HepG2 (cell line): ENCODE measurements around the gene PCYT2. TPM values are rescaled to one million over a fixed set of nuclear protein-coding genes. Genes with fewer than 3 reads are reported as not detected.

Experiments used
- ADNP ChIP-seq: sonication (generic); formaldehyde crosslinking; IDR thresholded peaks from 2 replicates; pipeline ENCODE4 v1.4.0; 2020; ENCODE audit warnings: missing genetic modification reagents
- BCL3 ChIP-seq: sonication (generic); formaldehyde crosslinking; IDR thresholded peaks from 2 replicates; pipeline ENCODE4 v1.5.1; 2020; ENCODE audit warnings: mild to moderate bottlenecking, missing genetic modification reagents, moderate library complexity
- CAMTA2 ChIP-seq: sonication (generic); formaldehyde crosslinking; IDR thresholded peaks from 2 replicates; pipeline ENCODE4 v1.4.0; 2020; ENCODE audit warnings: mild to moderate bottlenecking, missing genetic modification reagents, borderline replicate concordance
- CBFB ChIP-seq: sonication (generic); formaldehyde crosslinking; IDR thresholded peaks from 2 replicates; pipeline ENCODE4 v1.4.0; 2020; ENCODE audit warnings: missing genetic modification reagents
- EZH2 ChIP-seq: conservative IDR thresholded peaks from 2 replicates; pipeline ENCODE4 v1.6.1; 2012; ENCODE audit warnings: mild to moderate bottlenecking, low read depth, low read length, moderate library complexity
- HNRNPL ChIP-seq: fragments of 200-400 bp; formaldehyde crosslinking; IDR thresholded peaks from 2 replicates; pipeline ENCODE4 v1.6.1; 2017; ENCODE audit warnings: mild to moderate bottlenecking, low read depth, low read length
- MIER2 ChIP-seq: IDR thresholded peaks from 2 replicates; pipeline ENCODE4 v1.6.1; 2016; ENCODE audit warnings: missing biosample characterization, missing genetic modification reagents
- MIER3 ChIP-seq: IDR thresholded peaks from 2 replicates; pipeline ENCODE4 v1.6.1; 2016; ENCODE audit warnings: missing compliant biosample characterization, borderline replicate concordance
- NFE2L2 ChIP-seq: fragments of 150-350 bp; IDR thresholded peaks from 2 replicates; pipeline ENCODE4 v1.6.1; 2014; ENCODE audit warnings: low read length
- NFYC ChIP-seq: IDR thresholded peaks from 2 replicates; pipeline ENCODE4 v1.6.1; 2016; ENCODE audit warnings: missing genetic modification reagents, missing compliant biosample characterization
- PCBP1 ChIP-seq: fragments of 200-400 bp; formaldehyde crosslinking; IDR thresholded peaks from 2 replicates; pipeline ENCODE4 v1.6.1; 2017; ENCODE audit warnings: mild to moderate bottlenecking, low read depth, low read length, borderline replicate concordance
- RBFOX2 ChIP-seq: fragments of 200-400 bp; formaldehyde crosslinking; IDR thresholded peaks from 2 replicates; pipeline ENCODE4 v1.6.1; 2017; ENCODE audit warnings: low read depth, mild to moderate bottlenecking, low read length
- SATB2 ChIP-seq: sonication (generic); formaldehyde crosslinking; IDR thresholded peaks from 2 replicates; pipeline ENCODE4 v1.5.0; 2020; ENCODE audit warnings: missing genetic modification reagents
- SMYD3 ChIP-seq: sonication (generic); formaldehyde crosslinking; IDR thresholded peaks from 2 replicates; pipeline ENCODE4 v1.8.1; 2023; ENCODE audit warnings: mild to moderate bottlenecking, missing genetic modification reagents
- SRSF4 ChIP-seq: fragments of 200-400 bp; formaldehyde crosslinking; IDR thresholded peaks from one replicate; pipeline ENCODE4 v1.6.1; 2018; ENCODE audit warnings: mild to moderate bottlenecking, low read depth, low read length, moderate library complexity; ENCODE audit not compliant: poor library complexity, severe bottlenecking
- TAF15 ChIP-seq: fragments of 200-400 bp; formaldehyde crosslinking; IDR thresholded peaks from one replicate; pipeline ENCODE4 v1.6.1; 2018; ENCODE audit warnings: mild to moderate bottlenecking, low read depth, low read length; ENCODE audit not compliant: poor library complexity, severe bottlenecking
- ZBTB3 ChIP-seq: sonication (generic); formaldehyde crosslinking; IDR thresholded peaks from 2 replicates; pipeline ENCODE4 v1.4.0; 2020; ENCODE audit warnings: low read depth, mild to moderate bottlenecking, moderate library complexity, missing genetic modification reagents, borderline replicate concordance
- ZC3H13 ChIP-seq: sonication (generic); formaldehyde crosslinking; IDR thresholded peaks from 2 replicates; pipeline ENCODE4 v1.8.1; 2023; ENCODE audit warnings: mild to moderate bottlenecking, missing genetic modification reagents, moderate library complexity
- ZKSCAN1 ChIP-seq: fragments of 150-350 bp; IDR thresholded peaks from 2 replicates; pipeline ENCODE4 v1.6.1; 2014; ENCODE audit warnings: low read length
- ZNF17 ChIP-seq: sonication (generic); formaldehyde crosslinking; IDR thresholded peaks from 2 replicates; pipeline ENCODE4 v1.5.0; 2020; ENCODE audit warnings: mild to moderate bottlenecking, missing genetic modification reagents
- ZNF24 ChIP-seq: fragments of 450-650 bp; IDR thresholded peaks from 2 replicates; pipeline ENCODE4 v1.6.1; 2017; ENCODE audit warnings: antibody characterized with exemption, mild to moderate bottlenecking
- ZNF296 ChIP-seq: sonication (generic); formaldehyde crosslinking; conservative IDR thresholded peaks from 2 replicates; pipeline ENCODE4 v1.5.0; 2020; ENCODE audit warnings: mild to moderate bottlenecking, missing genetic modification reagents
- ZNF329 ChIP-seq: sonication (generic); formaldehyde crosslinking; IDR thresholded peaks from 2 replicates; pipeline ENCODE4 v1.9.0; 2021; ENCODE audit warnings: low read depth, mild to moderate bottlenecking, missing genetic modification reagents
- ZNF343 ChIP-seq: sonication (generic); formaldehyde crosslinking; IDR thresholded peaks from 2 replicates; pipeline ENCODE4 v1.4.0; 2020; ENCODE audit warnings: mild to moderate bottlenecking, missing genetic modification reagents
- ZNF350 ChIP-seq: sonication (generic); formaldehyde crosslinking; IDR thresholded peaks from 2 replicates; pipeline ENCODE4 v1.4.0; 2020; ENCODE audit warnings: mild to moderate bottlenecking, low read depth, missing genetic modification reagents, borderline replicate concordance
- ZNF510 ChIP-seq: sonication (generic); formaldehyde crosslinking; IDR thresholded peaks from 2 replicates; pipeline ENCODE4 v1.4.0; 2020; ENCODE audit warnings: low read depth, mild to moderate bottlenecking, missing genetic modification reagents
- ZNF709 ChIP-seq: sonication (generic); formaldehyde crosslinking; IDR thresholded peaks from 2 replicates; pipeline ENCODE4 v1.5.0; 2020; ENCODE audit warnings: mild to moderate bottlenecking, missing genetic modification reagents
- ZNF878 ChIP-seq: sonication (generic); formaldehyde crosslinking; IDR thresholded peaks from 2 replicates; pipeline ENCODE4 v1.8.1; 2023; ENCODE audit warnings: mild to moderate bottlenecking, missing genetic modification reagents, moderate library complexity
- ZSCAN30 ChIP-seq: sonication (generic); formaldehyde crosslinking; IDR thresholded peaks from 2 replicates; pipeline ENCODE4 v1.5.0; 2020; ENCODE audit warnings: mild to moderate bottlenecking, missing genetic modification reagents
- polyA plus RNA-seq, 8 experiments: library from polyadenylated mRNA; depleted of rRNA in 3 of 8; stranded (reverse) in 7 of 8; unstranded in 1 of 8; fragments of >200 nt; fragmentation: Illumina TruSeq in 4 of 8; extraction: Trizol in 4 of 8; gene quantifications; 2 replicates each; pipeline versions ENCODE4 v1.2.1 to v1.2.3, GENCODE V29; 2011 to 2016; ENCODE audit warnings: low read depth in 4 of 8, missing spikeins in 1 of 8, mixed read lengths in 1 of 8; ENCODE audit not compliant: insufficient read depth in 1 of 8
- total RNA-seq, 5 experiments: library from RNA; depleted of rRNA; stranded (reverse); fragments of >200 nt; fragmentation: Illumina TruSeq; extraction: Trizol; gene quantifications; 2 replicates each; pipeline ENCODE4 v1.2.3, GENCODE V29; 2016; ENCODE audit warnings: low read depth in 1 of 5
- TF ChIP-seq, protein P1 (sequence below): sonication (generic); formaldehyde crosslinking; IDR thresholded peaks from 2 replicates; pipeline ENCODE4 v1.8.0; 2022; ENCODE audit warnings: mild to moderate bottlenecking, missing genetic modification reagents

The PCYT2 gene
- total and polyA plus RNA-seq, 2 of the 13 experiments (the other 11 are each of a cell fraction or from before 2014, with no cell fraction given), result 147 to 297 TPM

DNA sequence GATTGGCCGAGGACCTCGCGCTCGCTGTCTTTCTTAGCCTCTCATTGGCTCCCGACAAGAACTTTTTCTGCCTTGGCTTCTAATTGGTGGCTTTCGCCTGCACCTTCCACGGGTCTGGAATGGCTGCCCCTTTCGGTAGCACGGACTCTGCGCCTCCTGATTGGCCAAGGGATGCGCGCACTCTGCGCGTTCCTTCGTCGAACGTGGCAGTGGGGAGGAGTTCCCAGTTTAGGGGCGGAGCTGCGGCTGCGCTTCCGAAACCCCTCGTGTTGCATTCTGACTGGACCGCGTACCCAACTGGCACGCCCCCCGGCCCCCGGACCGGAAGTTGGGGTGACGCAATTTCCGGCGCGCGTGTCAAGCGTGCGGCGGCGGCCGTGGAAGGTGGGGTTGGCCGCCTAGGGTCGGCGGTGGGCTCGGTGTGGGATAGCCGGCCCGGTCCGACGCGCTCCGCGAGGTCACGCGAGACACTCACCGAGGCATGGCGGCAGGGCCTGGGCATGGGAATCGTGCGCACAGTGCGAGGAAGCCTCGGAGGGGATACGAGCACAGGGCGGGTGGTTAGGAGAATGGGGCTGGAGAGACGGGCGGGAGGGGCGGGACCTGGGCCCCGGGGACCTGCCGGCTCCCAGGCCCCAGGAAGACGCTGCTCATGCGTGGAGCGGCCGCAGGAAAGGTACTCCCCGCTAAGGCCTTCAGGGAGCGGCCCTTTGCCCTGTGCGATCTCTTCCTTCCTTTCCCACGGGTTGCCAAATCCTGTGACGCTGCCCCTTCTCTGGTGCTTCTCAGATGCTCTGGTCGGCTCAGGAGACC lies 50.2 kb downstream of the PCYT2 start (continued):
- TF ChIP-seq BCL3 (CRISPR knock-in tag) (peak; percentile 25; the same call in 1 of the 2 replicates), ZNF709 (CRISPR knock-in tag) (peak; percentile 94), SMYD3 (CRISPR knock-in tag) (no peak), RBFOX2 (peak; percentile 98), MIER2 (CRISPR knock-in tag) (no peak), ZNF296 (no peak), EZH2 (no peak), CBFB (peak; percentile 87), HNRNPL (peak; percentile 51; the same call in 1 of the 2 replicates), ZNF329 (no peak; the same call in 1 of the 2 replicates), ZC3H13 (peak; percentile 96), ZBTB3 (CRISPR knock-in tag) (peak; percentile 69; the same call in 1 of the 2 replicates), ZNF510 (CRISPR knock-in tag) (no peak; the same call in 1 of the 2 replicates), TAF15 (peak; percentile 69), ZNF17 (CRISPR knock-in tag) (no peak), MIER3 (CRISPR knock-in tag) (peak; percentile 88; the same call in 1 of the 2 replicates), CAMTA2 (peak; percentile 75; the same call in 1 of the 2 replicates), ZNF24 (no peak), ZNF343 (peak; percentile 38; the same call in 1 of the 2 replicates), NFE2L2 (no peak), ADNP (CRISPR knock-in tag) (no peak), ZSCAN30 (CRISPR knock-in tag) (no peak), ZKSCAN1 (peak; percentile 39; the same call in 1 of the 2 replicates), SRSF4 (no peak), SATB2 (0 out of 2 replicates have a peak, but pooled peaks have one; percentile 12), ZNF878 (CRISPR knock-in tag) (peak; percentile 82; the same call in 1 of the 2 replicates), ZNF350 (CRISPR knock-in tag) (peak; percentile 95), PCBP1 (peak; percentile 90; the same call in 1 of the 2 replicates), NFYC (peak; percentile 95)
- TF ChIP-seq, protein P1, sequence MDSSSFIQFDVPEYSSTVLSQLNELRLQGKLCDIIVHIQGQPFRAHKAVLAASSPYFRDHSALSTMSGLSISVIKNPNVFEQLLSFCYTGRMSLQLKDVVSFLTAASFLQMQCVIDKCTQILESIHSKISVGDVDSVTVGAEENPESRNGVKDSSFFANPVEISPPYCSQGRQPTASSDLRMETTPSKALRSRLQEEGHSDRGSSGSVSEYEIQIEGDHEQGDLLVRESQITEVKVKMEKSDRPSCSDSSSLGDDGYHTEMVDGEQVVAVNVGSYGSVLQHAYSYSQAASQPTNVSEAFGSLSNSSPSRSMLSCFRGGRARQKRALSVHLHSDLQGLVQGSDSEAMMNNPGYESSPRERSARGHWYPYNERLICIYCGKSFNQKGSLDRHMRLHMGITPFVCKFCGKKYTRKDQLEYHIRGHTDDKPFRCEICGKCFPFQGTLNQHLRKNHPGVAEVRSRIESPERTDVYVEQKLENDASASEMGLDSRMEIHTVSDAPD (CRISPR knock-in tag), result peak; percentile 55
